ENCODE measurements around the gene TCP10L.

TCP10L gene

GRCh38 chr21:32559006-32559610 lies 26.2 kb downstream of the TCP10L start:
- Histone ChIP-seq H3K9me3 (ENCODE audit: control insufficient read depth, low read length) (no peaks in the 10 kb centered on the region), H3K27me3 (ENCODE audit: control insufficient read depth, insufficient read depth, low read length, poor library complexity, severe bottlenecking) (no peaks in the 10 kb centered on the region), H3K27ac (ENCODE audit: insufficient read depth, low read depth, low read length, poor library complexity, severe bottlenecking) (no peak overlapping the region), H3K4me1 (ENCODE audit: control insufficient read depth, insufficient read depth, low read length) (no peaks in the 10 kb centered on the region), H3K36me3 (ENCODE audit: control insufficient read depth, insufficient read depth, low read length) (no peaks in the 10 kb centered on the region), H3K4me3 (ENCODE audit: insufficient read depth, low read depth, low read length) (no peak overlapping the region)
- 88 to 95% methylated on average over 5 of the region's 6 CpGs for WGBS, 2 experiments

DNA sequence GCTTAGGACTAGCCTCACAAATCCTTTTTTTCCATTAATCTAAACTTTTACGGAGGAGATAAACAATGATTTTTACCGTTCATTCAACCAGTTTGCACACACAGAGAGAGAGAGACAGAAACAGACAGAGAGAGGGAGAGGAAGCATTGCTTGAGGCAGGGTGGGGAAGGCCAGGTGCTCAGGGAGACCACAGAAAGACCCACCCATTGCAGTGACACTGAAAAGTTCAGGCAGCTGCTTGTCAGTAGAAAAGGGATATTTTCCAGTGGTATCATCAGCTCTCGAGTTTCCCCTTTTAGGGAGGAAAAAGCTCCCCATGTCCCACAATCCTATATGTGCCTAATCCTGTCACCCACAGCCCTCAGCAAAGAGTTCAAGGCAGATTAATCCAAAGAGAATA lies 27.2 kb downstream of the TCP10L start:
- Histone ChIP-seq H3K9me3 (ENCODE audit: control insufficient read depth, low read length) (no peaks in the 10 kb centered on the region), H3K4me3 (ENCODE audit: insufficient read depth, low read depth, low read length) (no peak overlapping the region), H3K36me3 (ENCODE audit: control insufficient read depth, insufficient read depth, low read length) (no peaks in the 10 kb centered on the region), H3K27ac (ENCODE audit: insufficient read depth, low read depth, low read length, poor library complexity, severe bottlenecking) (no peak overlapping the region), H3K4me1 (ENCODE audit: control insufficient read depth, insufficient read depth, low read length) (no peaks in the 10 kb centered on the region), H3K27me3 (ENCODE audit: control insufficient read depth, insufficient read depth, low read length, poor library complexity, severe bottlenecking) (no peaks in the 10 kb centered on the region)
- WGBS, 2 experiments: 90 to 94% methylated on average over 3 of the region's 3 CpGs

- Histone ChIP-seq H3K4me1 (ENCODE audit: control insufficient read depth, insufficient read depth, low read length) (no peaks in the 10 kb centered on the region), H3K36me3 (ENCODE audit: control insufficient read depth, insufficient read depth, low read length) (no peaks in the 10 kb centered on the region), H3K27me3 (ENCODE audit: control insufficient read depth, insufficient read depth, low read length, poor library complexity, severe bottlenecking) (no peaks in the 10 kb centered on the region), H3K4me3 (ENCODE audit: insufficient read depth, low read depth, low read length) (no peak overlapping the region), H3K9me3 (ENCODE audit: control insufficient read depth, low read length) (no peaks in the 10 kb centered on the region), H3K27ac (ENCODE audit: insufficient read depth, low read depth, low read length, poor library complexity, severe bottlenecking) (no peak overlapping the region)
- 94 to 96% methylated on average over 4 of the region's 4 CpGs for WGBS, 2 experiments
Observed at GRCh38 chr21:32554832-32555638, 30.3 kb downstream of the TCP10L start.

DNA sequence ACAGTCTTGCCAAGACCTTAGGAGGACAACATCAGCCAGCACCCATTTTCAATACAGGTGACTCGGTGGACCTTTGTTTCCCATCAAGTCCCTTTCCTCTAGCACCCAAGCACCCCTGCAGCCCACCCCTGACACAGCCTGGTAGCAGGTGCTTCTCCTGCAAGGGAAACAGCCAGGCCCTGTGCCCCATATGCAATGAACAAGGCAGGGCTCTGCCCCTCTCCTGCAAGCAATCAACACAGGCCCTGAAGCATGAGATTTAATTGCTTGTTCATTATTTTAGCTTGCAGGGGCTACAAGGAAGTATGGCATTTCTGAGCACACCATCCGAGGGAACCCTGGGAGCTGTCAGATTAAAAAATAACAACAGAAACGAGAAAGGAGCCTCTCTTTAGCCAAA lies 35.4 kb downstream of the TCP10L start:
- no peaks in the 10 kb centered on the region for H3K36me3 ChIP-seq (ENCODE audit: control insufficient read depth, insufficient read depth, low read length)
- H3K27me3 ChIP-seq (ENCODE audit: control insufficient read depth, insufficient read depth, low read length, poor library complexity, severe bottlenecking): no peaks in the 10 kb centered on the region
- H3K27ac ChIP-seq (ENCODE audit: insufficient read depth, low read depth, low read length, poor library complexity, severe bottlenecking): no peak overlapping the region
- H3K4me3 ChIP-seq (ENCODE audit: insufficient read depth, low read depth, low read length): no peak overlapping the region
- WGBS, 2 experiments: 79 to 89% methylated on average over 3 of the region's 3 CpGs
- H3K4me1 ChIP-seq (ENCODE audit: control insufficient read depth, insufficient read depth, low read length): no peaks in the 10 kb centered on the region
- H3K9me3 ChIP-seq (ENCODE audit: control insufficient read depth, low read length): no peaks in the 10 kb centered on the region

- no peaks in the 10 kb centered on the region for H3K27me3 ChIP-seq (ENCODE audit: control insufficient read depth, insufficient read depth, low read length, poor library complexity, severe bottlenecking)
- 93 to 100% methylated on average over 1 of the region's 1 CpG for WGBS, 2 experiments
- H3K36me3 ChIP-seq (ENCODE audit: control insufficient read depth, insufficient read depth, low read length): no peaks in the 10 kb centered on the region
- no peak overlapping the region for H3K27ac ChIP-seq (ENCODE audit: insufficient read depth, low read depth, low read length, poor library complexity, severe bottlenecking)
- H3K9me3 ChIP-seq (ENCODE audit: control insufficient read depth, low read length): no peaks in the 10 kb centered on the region
- no peaks in the 10 kb centered on the region for H3K4me1 ChIP-seq (ENCODE audit: control insufficient read depth, insufficient read depth, low read length)
- no peak overlapping the region for H3K4me3 ChIP-seq (ENCODE audit: insufficient read depth, low read depth, low read length)
Observed at GRCh38 chr21:32549440-32549839, 35.9 kb downstream of the TCP10L start.

DNA sequence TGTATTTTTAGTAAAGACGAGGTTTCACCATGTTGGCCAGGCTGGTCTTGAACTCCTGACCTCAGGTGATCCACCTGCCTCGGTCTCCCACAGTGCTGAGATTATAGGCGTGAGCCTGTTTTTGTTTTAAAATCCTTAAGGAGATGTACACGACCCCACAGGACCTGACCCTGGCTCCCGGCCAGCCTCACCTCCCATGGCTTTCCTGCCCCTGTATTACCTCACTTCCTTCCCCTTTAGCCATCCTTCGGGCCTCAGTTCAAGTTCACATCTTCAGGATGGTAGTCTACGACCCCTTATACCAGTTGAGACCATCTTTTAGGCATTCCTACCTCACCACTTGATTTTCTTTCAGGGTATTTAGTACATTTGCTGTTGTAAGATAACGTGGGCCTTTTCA lies 36.3 kb downstream of the TCP10L start:
- no peak overlapping the region for H3K4me3 ChIP-seq (ENCODE audit: insufficient read depth, low read depth, low read length)
- H3K36me3 ChIP-seq (ENCODE audit: control insufficient read depth, insufficient read depth, low read length): no peaks in the 10 kb centered on the region
- no peaks in the 10 kb centered on the region for H3K27me3 ChIP-seq (ENCODE audit: control insufficient read depth, insufficient read depth, low read length, poor library complexity, severe bottlenecking)
- no peak overlapping the region for H3K27ac ChIP-seq (ENCODE audit: insufficient read depth, low read depth, low read length, poor library complexity, severe bottlenecking)
- WGBS, 2 experiments: 83 to 84% methylated on average over 8 of the region's 8 CpGs
- H3K9me3 ChIP-seq (ENCODE audit: control insufficient read depth, low read length): no peaks in the 10 kb centered on the region
- H3K4me1 ChIP-seq (ENCODE audit: control insufficient read depth, insufficient read depth, low read length): no peaks in the 10 kb centered on the region

DNA sequence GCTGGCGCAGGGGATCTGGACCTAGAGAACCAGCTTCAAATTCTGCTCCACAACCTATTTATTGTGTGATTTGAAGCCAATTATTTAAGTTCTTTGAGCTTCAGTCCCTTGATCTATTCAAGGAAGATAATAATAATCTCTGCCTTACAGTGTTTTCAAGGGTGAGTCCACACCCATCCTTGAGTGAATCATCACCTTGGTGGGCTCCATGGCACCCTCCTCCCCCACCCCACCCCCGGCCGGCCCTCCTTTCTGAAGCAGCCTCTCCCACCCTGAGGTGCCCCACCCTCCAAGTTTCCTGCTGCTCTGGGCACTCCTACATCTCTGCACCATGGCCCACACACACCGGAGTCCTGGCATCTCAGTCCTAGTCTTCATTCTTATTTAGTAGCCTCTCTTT lies 38.3 kb downstream of the TCP10L start:
- Histone ChIP-seq H3K27me3 (ENCODE audit: control insufficient read depth, insufficient read depth, low read length, poor library complexity, severe bottlenecking) (no peaks in the 10 kb centered on the region), H3K9me3 (ENCODE audit: control insufficient read depth, low read length) (no peaks in the 10 kb centered on the region), H3K4me1 (ENCODE audit: control insufficient read depth, insufficient read depth, low read length) (no peaks in the 10 kb centered on the region), H3K27ac (ENCODE audit: insufficient read depth, low read depth, low read length, poor library complexity, severe bottlenecking) (no peak overlapping the region), H3K4me3 (ENCODE audit: insufficient read depth, low read depth, low read length) (no peak overlapping the region), H3K36me3 (ENCODE audit: control insufficient read depth, insufficient read depth, low read length) (no peaks in the 10 kb centered on the region)
- WGBS, 2 experiments: 90 to 91% methylated on average over 1 to 4 of the region's 4 CpGs

DNA sequence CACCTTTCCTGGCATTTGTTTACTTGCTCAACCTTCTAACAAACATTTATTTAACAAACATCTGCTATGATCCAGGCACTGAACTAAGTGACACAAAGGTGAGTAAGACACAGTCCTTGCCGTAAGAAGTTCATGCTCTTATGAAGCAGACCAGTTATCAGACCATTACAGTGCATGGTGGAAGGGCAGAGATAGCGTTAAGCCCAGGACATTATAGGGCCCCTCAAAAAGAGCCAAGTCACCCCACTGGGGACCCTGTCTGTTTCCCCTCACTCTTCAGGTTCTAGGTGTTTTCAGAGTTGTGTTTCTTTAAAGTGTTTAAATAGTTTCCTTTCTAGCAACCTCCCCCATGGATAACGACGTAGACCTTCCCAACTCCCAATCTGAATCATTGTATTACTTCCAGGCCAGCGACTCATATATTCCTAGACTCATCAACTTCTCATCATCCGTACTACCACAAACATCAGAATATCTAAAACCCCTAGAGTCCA lies 39.3 kb downstream of the TCP10L start:
- Histone ChIP-seq H3K36me3 (ENCODE audit: control insufficient read depth, insufficient read depth, low read length) (no peaks in the 10 kb centered on the region), H3K4me1 (ENCODE audit: control insufficient read depth, insufficient read depth, low read length) (no peaks in the 10 kb centered on the region), H3K4me3 (ENCODE audit: insufficient read depth, low read depth, low read length) (no peak overlapping the region), H3K9me3 (ENCODE audit: control insufficient read depth, low read length) (no peaks in the 10 kb centered on the region), H3K27ac (ENCODE audit: insufficient read depth, low read depth, low read length, poor library complexity, severe bottlenecking) (no peak overlapping the region), H3K27me3 (ENCODE audit: control insufficient read depth, insufficient read depth, low read length, poor library complexity, severe bottlenecking) (no peaks in the 10 kb centered on the region)
- 93 to 94% methylated on average over 6 of the region's 6 CpGs for WGBS, 2 experiments

DNA sequence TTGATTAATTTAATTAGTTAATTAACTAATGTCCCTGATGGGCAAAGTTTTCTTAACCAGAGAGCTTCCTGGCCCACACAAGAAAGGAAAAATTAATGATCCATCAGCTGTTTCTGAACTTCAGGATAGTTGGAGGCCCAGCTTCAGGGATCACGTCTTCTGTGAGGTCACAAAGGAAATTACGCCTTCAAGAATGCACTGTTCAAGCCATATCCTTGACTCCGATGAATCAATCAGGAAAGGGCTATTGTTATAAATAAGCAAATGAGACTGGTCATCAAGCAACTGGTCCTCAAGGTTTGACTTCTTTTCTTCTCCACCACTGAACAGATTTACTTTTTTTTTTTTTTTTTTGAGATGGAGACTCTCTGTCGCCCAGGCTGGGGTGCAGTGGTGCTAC lies 40.6 kb downstream of the TCP10L start:
- Histone ChIP-seq H3K27ac (ENCODE audit: insufficient read depth, low read depth, low read length, poor library complexity, severe bottlenecking) (no peak overlapping the region), H3K9me3 (ENCODE audit: control insufficient read depth, low read length) (no peaks in the 10 kb centered on the region), H3K36me3 (ENCODE audit: control insufficient read depth, insufficient read depth, low read length) (no peaks in the 10 kb centered on the region), H3K27me3 (ENCODE audit: control insufficient read depth, insufficient read depth, low read length, poor library complexity, severe bottlenecking) (no peaks in the 10 kb centered on the region), H3K4me3 (ENCODE audit: insufficient read depth, low read depth, low read length) (no peak overlapping the region), H3K4me1 (ENCODE audit: control insufficient read depth, insufficient read depth, low read length) (no peaks in the 10 kb centered on the region)
- 95 to 97% methylated on average over 4 of the region's 4 CpGs for WGBS, 2 experiments

DNA sequence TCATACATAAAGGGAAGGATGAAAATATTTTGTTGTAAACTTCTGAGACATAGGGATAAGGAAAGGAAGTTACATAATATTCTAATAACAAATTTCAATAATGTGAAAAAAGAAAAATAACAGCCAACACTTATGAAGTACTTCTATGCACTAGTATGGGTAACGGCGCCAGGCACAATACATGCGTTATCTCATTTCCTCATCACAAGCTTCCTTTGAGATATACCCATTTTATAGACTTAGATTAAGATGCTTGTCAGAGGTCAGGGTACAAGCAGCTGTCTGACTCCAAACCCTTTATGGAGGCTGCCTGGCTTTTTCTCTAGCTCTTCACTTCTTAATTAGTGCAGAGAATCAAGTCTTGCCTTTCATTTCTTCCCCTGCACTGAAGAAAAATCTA lies 41.3 kb downstream of the TCP10L start:
- Histone ChIP-seq H3K27ac (ENCODE audit: insufficient read depth, low read depth, low read length, poor library complexity, severe bottlenecking) (no peak overlapping the region), H3K9me3 (ENCODE audit: control insufficient read depth, low read length) (no peaks in the 10 kb centered on the region), H3K4me3 (ENCODE audit: insufficient read depth, low read depth, low read length) (no peak overlapping the region), H3K36me3 (ENCODE audit: control insufficient read depth, insufficient read depth, low read length) (no peaks in the 10 kb centered on the region), H3K27me3 (ENCODE audit: control insufficient read depth, insufficient read depth, low read length, poor library complexity, severe bottlenecking) (no peaks in the 10 kb centered on the region), H3K4me1 (ENCODE audit: control insufficient read depth, insufficient read depth, low read length) (no peaks in the 10 kb centered on the region)
- WGBS, 2 experiments: 58 to 69% methylated on average over 3 of the region's 3 CpGs
